ENCODE measurements around the gene COL26A1. TPM values are rescaled to one million over a fixed set of nuclear protein-coding genes. Genes with fewer than 3 reads are reported as not detected.

Gene COL26A1
- total and polyA plus RNA-seq, 2 of the 4 experiments (the other 2 are of a cell fraction) = not detected

DNA sequence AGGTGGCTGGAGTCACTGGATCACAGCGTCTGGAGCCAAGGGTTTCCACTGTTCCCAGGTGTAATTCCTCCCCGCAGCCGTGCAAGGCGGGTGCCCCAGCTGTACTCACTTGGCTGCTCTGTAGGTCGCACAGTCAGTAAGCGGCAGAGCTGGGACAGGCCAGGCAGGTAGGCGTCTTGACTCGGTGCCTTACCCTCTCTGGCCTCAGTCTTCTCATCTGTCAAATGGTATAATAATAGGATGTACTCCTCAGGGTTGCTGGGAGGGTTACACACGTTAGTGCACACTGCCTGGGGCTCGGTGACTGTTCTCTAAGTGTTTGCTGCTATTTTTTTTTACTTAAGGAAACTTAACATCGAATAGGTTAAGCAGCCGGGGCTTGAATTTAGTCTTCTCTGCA lies 239.4 kb downstream of the COL26A1 start:
- Histone ChIP-seq H3K18ac (ENCODE audit: low read depth, low read length) (no peak overlapping the region), H3K23ac (ENCODE audit: low read depth, low read length) (no peak overlapping the region), H2BK15ac (ENCODE audit: low read depth, low read length) (no peak overlapping the region), H3K4me1 (ENCODE audit: control insufficient read depth, insufficient read depth, low read length) (no peaks in the 10 kb centered on the region), H3K9ac (ENCODE audit: low read depth, low read length) (no peak overlapping the region), H3K14ac (replicated peaks; ENCODE audit: low read depth, low read length) (no peak overlapping the region), H3K56ac (ENCODE audit: extremely low read depth, insufficient read depth, low read length) (no peak overlapping the region), H3K4me3 (ENCODE audit: insufficient read depth, low read depth, low read length) (no peak overlapping the region), H2BK5ac (ENCODE audit: low read depth, low read length, poor library complexity, severe bottlenecking) (no peak overlapping the region), H2AK9ac (replicated peaks; ENCODE audit: low read depth, low read length, poor library complexity) (no peak overlapping the region), H3K36me3 (ENCODE audit: control insufficient read depth, insufficient read depth, low read length) (no peaks in the 10 kb centered on the region), H2AFZ (replicated peaks; ENCODE audit: low read length, poor library complexity) (no peak overlapping the region), H3K9me3 (ENCODE audit: control insufficient read depth, insufficient read depth, low read length) (no peaks in the 10 kb centered on the region), H3K4ac (ENCODE audit: low read depth, low read length) (no peak overlapping the region), H4K20me1 (ENCODE audit: insufficient read depth, low read length) (no peaks in the 10 kb centered on the region), H3K27ac (ENCODE audit: insufficient read depth, low read length) (no peak overlapping the region), H4K5ac (ENCODE audit: low read depth, low read length) (no peak overlapping the region), H2BK20ac (ENCODE audit: low read depth, low read length) (no peak overlapping the region), H2BK120ac (ENCODE audit: low read depth, low read length) (no peak overlapping the region), H4K8ac (ENCODE audit: low read depth in 2 of 2, low read length in 2 of 2) (no peak overlapping the region), H3K9me1 (ENCODE audit: insufficient read depth, low read length) (no peaks in the 10 kb centered on the region), H3K27me3 (ENCODE audit: control insufficient read depth, insufficient read depth, low read length) (peaks cover 11% of the 10 kb centered on the region; the same call in 1 of the 2 replicates), H4K91ac (ENCODE audit: insufficient read depth, low read depth, low read length) (no peak overlapping the region), H3K79me1 (ENCODE audit: low read depth in 1 of 2, low read length in 2 of 2) (no peaks in the 10 kb centered on the region), H2AK5ac (ENCODE audit: low read depth, low read length) (no peak overlapping the region), H3K4me2 (ENCODE audit: low read depth, low read length) (no peak overlapping the region)
- WGBS, 2 experiments (ENCODE audit: extremely low coverage in 2 of 2, insufficient read length in 1 of 2) = 93% methylated on average over 3 of the region's 12 CpGs; no CpG with 5 or more reads in 1 of the 2 experiments
- CTCF ChIA-PET = interaction anchor here (1.4 kb wide), 2 partner anchors 16 to 672 kb away, joined by 3 read pairs; no protein-coding TSS in a partner anchor
- BruUV-seq (replicated peaks) = no TSS peak
- DNase-seq = no peak
- TF ChIP-seq CEBPB (IDR thresholded peaks at IDR 0.05; ENCODE audit: low read depth, low read length) (no peak), FOS (IDR thresholded peaks at IDR 0.05; ENCODE audit: low read depth, low read length) (no peak), MXI1 (IDR thresholded peaks at IDR 0.05; ENCODE audit: borderline replicate concordance, low read depth, low read length) (no peak), RFX5 (IDR thresholded peaks at IDR 0.05; ENCODE audit: low read depth, low read length) (no peak)
- TF ChIP-seq, protein P1, sequence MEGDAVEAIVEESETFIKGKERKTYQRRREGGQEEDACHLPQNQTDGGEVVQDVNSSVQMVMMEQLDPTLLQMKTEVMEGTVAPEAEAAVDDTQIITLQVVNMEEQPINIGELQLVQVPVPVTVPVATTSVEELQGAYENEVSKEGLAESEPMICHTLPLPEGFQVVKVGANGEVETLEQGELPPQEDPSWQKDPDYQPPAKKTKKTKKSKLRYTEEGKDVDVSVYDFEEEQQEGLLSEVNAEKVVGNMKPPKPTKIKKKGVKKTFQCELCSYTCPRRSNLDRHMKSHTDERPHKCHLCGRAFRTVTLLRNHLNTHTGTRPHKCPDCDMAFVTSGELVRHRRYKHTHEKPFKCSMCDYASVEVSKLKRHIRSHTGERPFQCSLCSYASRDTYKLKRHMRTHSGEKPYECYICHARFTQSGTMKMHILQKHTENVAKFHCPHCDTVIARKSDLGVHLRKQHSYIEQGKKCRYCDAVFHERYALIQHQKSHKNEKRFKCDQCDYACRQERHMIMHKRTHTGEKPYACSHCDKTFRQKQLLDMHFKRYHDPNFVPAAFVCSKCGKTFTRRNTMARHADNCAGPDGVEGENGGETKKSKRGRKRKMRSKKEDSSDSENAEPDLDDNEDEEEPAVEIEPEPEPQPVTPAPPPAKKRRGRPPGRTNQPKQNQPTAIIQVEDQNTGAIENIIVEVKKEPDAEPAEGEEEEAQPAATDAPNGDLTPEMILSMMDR (conservative IDR thresholded peaks at IDR 0.05; ENCODE audit: low read depth, low read length) = no peak
- dilution Hi-C loops (cut with HindIII; ENCODE audit: low sequenced_read_pairs, unreplicated experiment) (no loop called here), intact Hi-C loops (cut with micrococcal nuclease) (loop anchor here (1.0 to 5.0 kb wide), 4 partner anchors 80 to 670 kb away; no protein-coding TSS in a partner anchor), in situ Hi-C loops (cut with MboI; ENCODE audit: low sequenced_read_pairs) (loop anchor here (10.0 kb wide), 1 partner anchor 633 kb away; no protein-coding TSS in a partner anchor)
- POLR2A ChIA-PET (ENCODE audit: unreplicated experiment) = no interaction called here
- ATAC-seq (ENCODE audit: low read depth) = no peak
